B cell (primary cell): ENCODE measurements around the gene NME7. TPM values are rescaled to one million over a fixed set of nuclear protein-coding genes. Genes with fewer than 3 reads are reported as not detected.

Experiments
- ATAC-seq: fragments of 200-7000 bp; cut with Tn5 transposase; one replicate; pipeline ENCODE4 v1.10.0; 2021; ENCODE audit warnings: low read depth, mild to moderate bottlenecking, moderate number of reproducible peaks, moderate library complexity
- CTCF ChIA-PET: fragments of 350-600 bp; sonication (Branson Sonifier 250); formaldehyde crosslinking; loops from one replicate; lab custom pipeline; 2021; ENCODE audit warnings: antibody characterized with exemption, inconsistent platforms; lab: Charles Lee
- POLR2A ChIA-PET: fragments of 350-600 bp; sonication (Branson Sonifier 250); formaldehyde crosslinking; loops from one replicate; lab custom pipeline; 2021; ENCODE audit warnings: antibody characterized with exemption; lab: Charles Lee
- DNase-seq: peaks from one replicate; pipeline ENCODE4 v3.0.0; 2013
- H2AFZ ChIP-seq: 2 replicates; pipeline ENCODE4 v1.6.1; 2012; ENCODE audit warnings: mild to moderate bottlenecking, low read depth, low read length; ENCODE audit not compliant: insufficient read depth, poor library complexity, severe bottlenecking
- H3K27ac ChIP-seq, 2 donors: 1 replicate in 1 of 2; 2 replicates in 1 of 2; pipeline ENCODE4 v1.5.1; 2012 to 2013; ENCODE audit warnings: low read length in 2 of 2, mild to moderate bottlenecking in 2 of 2, moderate library complexity in 1 of 2
- H3K27me3 ChIP-seq, 4 experiments: fragments of 200-600 bp in 1 of 4; sonication (generic) in 1 of 4; replicated peaks in 1 of 4; 1 replicate in 2 of 4; 2 replicates in 2 of 4; pipeline versions ENCODE4 v1.6.1 to v1.7.0; 2013 to 2016; ENCODE audit warnings: low read length in 3 of 4, mild to moderate bottlenecking in 2 of 4, mixed read lengths in 1 of 4, moderate library complexity in 1 of 4; ENCODE audit not compliant: insufficient read depth in 4 of 4, control insufficient read depth in 3 of 4; ENCODE audit errors: control extremely low read depth in 1 of 4
- H3K36me3 ChIP-seq, 2 experiments: replicated peaks in 1 of 2; 1 replicate in 1 of 2; 2 replicates in 1 of 2; pipeline versions ENCODE4 v1.6.1 to v1.7.1; 2013; ENCODE audit warnings: low read length in 1 of 2; ENCODE audit not compliant: insufficient read depth in 2 of 2, control insufficient read depth in 1 of 2; ENCODE audit errors: control extremely low read depth in 1 of 2, extremely low read depth in 1 of 2
- H3K4me1 ChIP-seq, 2 donors: fragments of 200-600 bp in 1 of 2; sonication (generic) in 1 of 2; 1 replicate in 1 of 2; 2 replicates in 1 of 2; pipeline versions ENCODE4 v1.5.1 to v1.6.1; 2013 to 2017; ENCODE audit warnings: low read length in 2 of 2; ENCODE audit not compliant: control insufficient read depth in 2 of 2, insufficient read depth in 2 of 2
- H3K4me2 ChIP-seq: replicated peaks from 2 replicates; pipeline ENCODE3; 2012; ENCODE audit warnings: mild to moderate bottlenecking, low read depth, low read length; ENCODE audit not compliant: poor library complexity, severe bottlenecking
- H3K4me3 ChIP-seq, 5 experiments: fragments of 200-600 bp in 1 of 5; sonication (generic) in 1 of 5; 1 replicate in 3 of 5; 2 replicates in 2 of 5; pipeline versions ENCODE4 v1.5.1 to v1.7.0; 2011 to 2016; ENCODE audit warnings: low read length in 4 of 5, mild to moderate bottlenecking in 4 of 5, low read depth in 2 of 5, control low read depth in 1 of 5, moderate library complexity in 1 of 5; ENCODE audit not compliant: insufficient read depth in 1 of 5; ENCODE audit errors: control extremely low read depth in 1 of 5, extremely low read depth in 1 of 5
- H3K79me2 ChIP-seq: fragments of 200-600 bp; sonication (generic); one replicate; pipeline ENCODE4 v1.6.0; 2016; ENCODE audit warnings: low read length; ENCODE audit not compliant: control insufficient read depth, insufficient read depth
- H3K9ac ChIP-seq: fragments of 200-600 bp; sonication (generic); 2 replicates; pipeline ENCODE4 v1.6.1; 2017; ENCODE audit warnings: mild to moderate bottlenecking, low read length, moderate library complexity
- H3K9me3 ChIP-seq, 3 donors: one replicate each; pipeline versions ENCODE4 v1.6.1 to v1.7.1; 2013; ENCODE audit warnings: low read length in 2 of 3; ENCODE audit not compliant: control insufficient read depth in 2 of 3, insufficient read depth in 1 of 3; ENCODE audit errors: control extremely low read depth in 1 of 3
- H4K20me1 ChIP-seq: 2 replicates; pipeline ENCODE4 v1.6.0; 2012; ENCODE audit warnings: mild to moderate bottlenecking, low read length; ENCODE audit not compliant: insufficient read depth, control insufficient read depth, poor library complexity, severe bottlenecking
- H3K27ac Mint-ChIP-seq: one replicate; pipeline ENCODE4 v1.8.0; 2021; ENCODE audit warnings: mixed read lengths
- H3K27me3 Mint-ChIP-seq: one replicate; pipeline ENCODE4 v1.8.0; 2021; ENCODE audit warnings: mixed read lengths
- H3K4me1 Mint-ChIP-seq: one replicate; pipeline ENCODE4 v1.8.0; 2021; ENCODE audit warnings: mixed read lengths
- H3K4me3 Mint-ChIP-seq: one replicate; pipeline ENCODE4 v1.8.0; 2021; ENCODE audit warnings: mixed read lengths
- H3K9me3 Mint-ChIP-seq: one replicate; pipeline ENCODE4 v1.8.0; 2022; ENCODE audit warnings: mixed read lengths; ENCODE audit not compliant: insufficient read depth
- CTCF ChIP-seq: fragments of 200-600 bp; IDR thresholded peaks from one replicate; pipeline ENCODE4 v1.8.0; 2022; ENCODE audit warnings: antibody characterized with exemption, mild to moderate bottlenecking
- EZH2 ChIP-seq: IDR thresholded peaks from 2 replicates; pipeline ENCODE4 v1.6.1; 2012; ENCODE audit warnings: borderline replicate concordance, low read depth, mild to moderate bottlenecking, moderate library complexity, low read length; ENCODE audit not compliant: insufficient read depth, poor library complexity, severe bottlenecking
- WGBS: methylation state at CpG from one replicate; pipeline ENCODE4 v1.1.5; 2013; ENCODE audit warnings: missing lambda C conversion rate; ENCODE audit not compliant: insufficient coverage; 5-methylcytosine and 5-hydroxymethylcytosine counted together
- intact Hi-C: fragments of 100-400 bp; cut with micrococcal nuclease; formaldehyde crosslinking; loops from one replicate; pipeline ENCODE4 v1.10.0; 2022
- polyA plus RNA-seq: library from polyadenylated mRNA; depleted of rRNA; stranded (reverse); fragments of >200 nt; gene quantifications from 2 replicates; pipeline ENCODE4 v1.2.3, GENCODE V29; 2012
- total RNA-seq, 2 donors: library from RNA; stranded (reverse); fragments of 120-200 nt in 1 of 2; gene quantifications; 1 replicate in 1 of 2; 2 replicates in 1 of 2; pipeline versions ENCODE4 v1.2.3 to v1.2.4, GENCODE V29; 2013 to 2022

Gene NME7
- total and polyA plus RNA-seq, 2 donors (not counting 1 experiment from before 2014, with no cell fraction given), result 3.3 to 14.3 TPM

DNA sequence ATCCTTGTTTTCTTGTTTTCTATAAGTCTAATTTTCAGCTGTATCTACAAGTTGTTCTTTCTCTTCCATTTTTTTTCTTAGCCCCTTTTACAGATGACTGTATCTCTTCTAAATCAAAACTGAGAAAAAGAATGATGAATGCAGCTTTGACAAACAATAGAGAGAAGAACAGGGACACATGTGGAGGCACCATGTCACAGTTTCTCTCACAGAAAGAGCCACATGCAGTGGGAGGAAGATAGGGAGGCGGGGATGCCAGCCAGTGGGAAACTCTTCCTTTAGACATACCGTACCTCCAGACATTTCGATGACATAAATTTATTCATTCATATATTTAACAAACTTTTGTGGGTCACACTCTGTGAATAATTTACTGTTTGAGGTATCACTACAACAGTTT lies 45.5 kb downstream of the NME7 start:
- no peak overlapping the region for H3K9ac ChIP-seq
- POLR2A ChIA-PET, result no interaction called here
- H3K4me2 ChIP-seq, result no peak overlapping the region
- no CpG with 5 or more reads among the region's 3 CpGs for WGBS
- CTCF ChIA-PET, result no interaction called here
- no peaks in the 10 kb centered on the region for H3K9me3 ChIP-seq
- Mint-ChIP-seq H3K27ac (no peak overlapping the region), H3K4me1 (peaks cover 10% of the 10 kb centered on the region), H3K9me3 (no peaks in the 10 kb centered on the region), H3K27me3 (no peaks in the 10 kb centered on the region), H3K4me3 (no peak overlapping the region)
- TF ChIP-seq EZH2, result no peak
- TF ChIP-seq CTCF, result no peak
- no peaks in the 10 kb centered on the region for H4K20me1 ChIP-seq
- peaks cover 3 to 11% of the 10 kb centered on the region in 2 donors for H3K4me1 ChIP-seq
- H2AFZ ChIP-seq, result no peak overlapping the region
- H3K27me3 ChIP-seq, result no peaks in the 10 kb centered on the region
- no peaks in the 10 kb centered on the region for H3K36me3 ChIP-seq
- ATAC-seq, result no peak
- no peak overlapping the region for H3K4me3 ChIP-seq
- intact Hi-C loops, result no loop called here
- H3K27ac ChIP-seq, result no peak overlapping the region
- no peaks in the 10 kb centered on the region for H3K79me2 ChIP-seq
- DNase-seq, result no peak

DNA sequence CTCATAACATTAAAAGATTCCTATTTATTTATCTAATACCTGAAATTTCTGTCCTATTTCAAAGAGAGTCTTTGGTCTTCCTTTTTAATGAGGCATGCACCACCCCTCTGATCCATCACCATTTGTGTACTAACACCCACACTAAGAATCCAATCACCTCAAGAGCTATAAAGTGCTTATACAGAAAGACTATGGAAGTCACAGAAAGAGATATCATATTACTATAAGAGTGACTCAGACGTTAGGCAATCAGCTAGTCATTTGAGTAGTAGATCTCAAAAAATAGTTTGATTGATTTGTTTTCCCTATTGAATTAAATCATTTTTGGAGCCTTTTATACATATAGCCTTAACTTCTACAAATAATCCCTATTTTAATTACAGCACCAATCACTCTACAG lies 46.1 kb downstream of the NME7 start:
- Mint-ChIP-seq H3K27ac (no peak overlapping the region), H3K4me1 (peaks cover 4% of the 10 kb centered on the region), H3K27me3 (no peaks in the 10 kb centered on the region), H3K4me3 (no peak overlapping the region), H3K9me3 (no peaks in the 10 kb centered on the region)
- Histone ChIP-seq H3K27ac (no peak overlapping the region), H3K79me2 (no peaks in the 10 kb centered on the region), H3K4me3 (no peak overlapping the region), H3K27me3 (no peaks in the 10 kb centered on the region), H3K4me2 (no peak overlapping the region), H3K9ac (no peak overlapping the region), H3K9me3 (no peaks in the 10 kb centered on the region), H4K20me1 (no peaks in the 10 kb centered on the region), H2AFZ (no peak overlapping the region), H3K4me1 (peaks cover 3 to 5% of the 10 kb centered on the region in 2 donors), H3K36me3 (no peaks in the 10 kb centered on the region)
- WGBS, result no CpG with 5 or more reads among the region's 1 CpG
- ChIA-PET POLR2A (no interaction called here), CTCF (no interaction called here)
- ATAC-seq, result no peak
- TF ChIP-seq EZH2 (no peak), CTCF (no peak)
- no peak for DNase-seq
- intact Hi-C loops, result no loop called here
